Ramos (cell line): ENCODE measurements around the gene ATP5F1E.

Experiments used
- in situ Hi-C: fragments of 300-500 bp; cut with MboI; formaldehyde crosslinking; loops from one replicate; pipeline ENCODE4 v1.14.3; 2022; ENCODE audit warnings: low sequenced_read_pairs; ENCODE audit not compliant: unreplicated experiment

The ATP5F1E gene

GRCh38 chr20:58994390-58995159 lies 37.6 kb downstream of the ATP5F1E start:
- in situ Hi-C loops: no loop called here

GRCh38 chr20:58993332-58994248 lies 38.5 kb downstream of the ATP5F1E start:
- in situ Hi-C loops: no loop called here

- in situ Hi-C loops: no loop called here
These were observed 39.2 kb downstream of the ATP5F1E start for GRCh38 chr20:58992911-58993310.

- in situ Hi-C loops: no loop called here
These were observed 40.4 kb downstream of the ATP5F1E start for GRCh38 chr20:58991715-58992114.

- in situ Hi-C loops: no loop called here
These were observed 41.3 kb downstream of the ATP5F1E start for GRCh38 chr20:58990651-58991445.

GRCh38 chr20:58989196-58989595 lies 42.9 kb downstream of the ATP5F1E start:
- in situ Hi-C loops: no loop called here

GRCh38 chr20:58988565-58988882 lies 43.6 kb downstream of the ATP5F1E start:
- in situ Hi-C loops: no loop called here

GRCh38 chr20:58987790-58988564 lies 44.2 kb downstream of the ATP5F1E start:
- in situ Hi-C loops: no loop called here

GRCh38 chr20:58986968-58987517 lies 45.1 kb downstream of the ATP5F1E start:
- in situ Hi-C loops: no loop called here

- in situ Hi-C loops: no loop called here
These were observed 45.7 kb downstream of the ATP5F1E start for GRCh38 chr20:58986286-58986967.

- in situ Hi-C loops: no loop called here
These were observed 46.5 kb downstream of the ATP5F1E start for GRCh38 chr20:58985656-58986055.

- in situ Hi-C loops: loop anchor here (5.0 kb wide), 1 partner anchor 77 kb away; no protein-coding TSS in a partner anchor
These were observed 47.4 kb downstream of the ATP5F1E start for GRCh38 chr20:58984691-58985090.

GRCh38 chr20:58983115-58983468 lies 49.0 kb downstream of the ATP5F1E start:
- in situ Hi-C loops: loop anchor here (5.0 kb wide), 1 partner anchor 76 kb away; no protein-coding TSS in a partner anchor

- in situ Hi-C loops: loop anchor here (5.0 kb wide), 1 partner anchor 75 kb away; no protein-coding TSS in a partner anchor
These were observed 49.6 kb downstream of the ATP5F1E start for GRCh38 chr20:58982406-58983114.

GRCh38 chr20:58981628-58982364 lies 50.3 kb downstream of the ATP5F1E start:
- in situ Hi-C loops: loop anchor here (5.0 kb wide), 1 partner anchor 74 kb away; no protein-coding TSS in a partner anchor

- in situ Hi-C loops: loop anchor here (5.0 kb wide), 1 partner anchor 74 kb away; no protein-coding TSS in a partner anchor
These were observed 51.2 kb downstream of the ATP5F1E start, which contains the start of gene NELFCD for GRCh38 chr20:58980711-58981627. NELFCD (plus strand) TSS chr20:58981256; CDS start chr20:58981310, 54 bp downstream.
